B cell (primary cell): ENCODE data around the gene VPS39.

ENCODE experiments used
- EZH2 ChIP-seq: IDR thresholded peaks from 2 replicates; pipeline ENCODE4 v1.6.1; 2012; ENCODE audit warnings: borderline replicate concordance, low read depth, mild to moderate bottlenecking, moderate library complexity, low read length; ENCODE audit not compliant: insufficient read depth, poor library complexity, severe bottlenecking
- TF ChIP-seq, protein P1 (sequence below): fragments of 200-600 bp; IDR thresholded peaks from one replicate; pipeline ENCODE4 v1.8.0; 2022; ENCODE audit warnings: antibody characterized with exemption, mild to moderate bottlenecking

DNA sequence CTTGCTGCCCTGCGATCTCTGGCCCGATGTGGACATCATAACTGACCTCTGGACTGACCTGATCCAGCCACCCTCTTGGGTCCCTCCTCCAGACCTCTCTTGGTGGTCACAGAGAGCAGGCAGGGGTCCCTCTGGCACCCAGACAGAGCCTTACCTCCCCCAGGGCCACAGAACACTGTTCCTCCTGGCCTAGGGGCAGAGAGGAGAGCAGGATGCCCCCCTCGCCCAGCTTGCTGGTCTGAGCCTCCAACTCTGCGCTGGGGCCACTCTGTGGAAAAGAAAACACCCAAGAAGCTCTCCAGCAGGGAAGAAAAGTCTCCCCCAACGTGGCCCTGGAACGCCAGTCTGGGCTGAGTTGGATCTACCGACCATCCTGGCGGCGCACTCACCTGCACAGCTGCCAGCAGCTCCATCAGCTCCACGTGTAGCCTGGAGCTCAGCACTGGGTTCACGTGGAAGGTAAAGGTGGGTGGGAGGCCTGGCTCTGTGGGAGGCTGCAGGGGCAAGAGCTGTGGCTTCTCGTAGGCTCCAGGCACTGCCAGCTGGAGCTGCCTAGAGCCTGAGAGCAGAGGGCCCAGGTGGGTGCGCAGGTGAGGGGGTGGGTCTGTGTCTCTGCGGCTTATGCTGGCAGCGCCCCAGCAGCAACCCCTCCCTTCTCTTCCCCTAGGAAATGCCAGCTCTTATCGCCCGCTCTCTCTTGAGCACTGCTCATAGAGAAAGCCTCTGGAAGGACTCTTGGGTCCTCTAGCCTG lies 57.7 kb downstream of the VPS39 start:
- TF ChIP-seq, protein P1, sequence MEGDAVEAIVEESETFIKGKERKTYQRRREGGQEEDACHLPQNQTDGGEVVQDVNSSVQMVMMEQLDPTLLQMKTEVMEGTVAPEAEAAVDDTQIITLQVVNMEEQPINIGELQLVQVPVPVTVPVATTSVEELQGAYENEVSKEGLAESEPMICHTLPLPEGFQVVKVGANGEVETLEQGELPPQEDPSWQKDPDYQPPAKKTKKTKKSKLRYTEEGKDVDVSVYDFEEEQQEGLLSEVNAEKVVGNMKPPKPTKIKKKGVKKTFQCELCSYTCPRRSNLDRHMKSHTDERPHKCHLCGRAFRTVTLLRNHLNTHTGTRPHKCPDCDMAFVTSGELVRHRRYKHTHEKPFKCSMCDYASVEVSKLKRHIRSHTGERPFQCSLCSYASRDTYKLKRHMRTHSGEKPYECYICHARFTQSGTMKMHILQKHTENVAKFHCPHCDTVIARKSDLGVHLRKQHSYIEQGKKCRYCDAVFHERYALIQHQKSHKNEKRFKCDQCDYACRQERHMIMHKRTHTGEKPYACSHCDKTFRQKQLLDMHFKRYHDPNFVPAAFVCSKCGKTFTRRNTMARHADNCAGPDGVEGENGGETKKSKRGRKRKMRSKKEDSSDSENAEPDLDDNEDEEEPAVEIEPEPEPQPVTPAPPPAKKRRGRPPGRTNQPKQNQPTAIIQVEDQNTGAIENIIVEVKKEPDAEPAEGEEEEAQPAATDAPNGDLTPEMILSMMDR: no peak
- no peak for TF ChIP-seq EZH2
